Neural crest cell (in vitro differentiated cells): ENCODE results near the gene NUP62. TPM values are rescaled to one million over a fixed set of nuclear protein-coding genes. Genes with fewer than 3 reads are reported as not detected.

Source experiments
- DNase-seq: peaks from one replicate; pipeline ENCODE4 v3.0.0; 2021; ENCODE audit warnings: low read depth, mixed read lengths, low spot score
- H3K27ac Mint-ChIP-seq: one replicate; pipeline ENCODE4 v1.8.0; 2021; ENCODE audit warnings: mild to moderate bottlenecking, mixed read lengths; ENCODE audit not compliant: unreplicated experiment
- H3K27me3 Mint-ChIP-seq: 2 replicates; pipeline ENCODE4 v1.8.0; 2021; ENCODE audit warnings: low read depth, mild to moderate bottlenecking, mixed read lengths
- H3K36me3 Mint-ChIP-seq: 2 replicates; pipeline ENCODE4 v1.8.0; 2021; ENCODE audit warnings: low read depth, mild to moderate bottlenecking, mixed read lengths
- H3K4me1 Mint-ChIP-seq: 2 replicates; pipeline ENCODE4 v1.8.0; 2021; ENCODE audit warnings: mixed read lengths
- H3K4me3 Mint-ChIP-seq: one replicate; pipeline ENCODE4 v1.8.0; 2021; ENCODE audit warnings: mild to moderate bottlenecking, mixed read lengths
- H3K9me3 Mint-ChIP-seq: 2 replicates; pipeline ENCODE4 v1.8.0; 2021; ENCODE audit warnings: mixed read lengths
- total RNA-seq: library from RNA; stranded (reverse); gene quantifications from 2 replicates; pipeline ENCODE4 v1.2.1, GENCODE V29; 2021
- TF ChIP-seq, protein P1 (sequence below): fragments of 200-600 bp; sonication (generic); conservative IDR thresholded peaks from 2 replicates; pipeline ENCODE4 v1.5.0; 2021; ENCODE audit warnings: antibody characterized with exemption, mild to moderate bottlenecking

Gene NUP62
- total RNA-seq, 1 donor from 2014 or later, result 127 TPM

DNA sequence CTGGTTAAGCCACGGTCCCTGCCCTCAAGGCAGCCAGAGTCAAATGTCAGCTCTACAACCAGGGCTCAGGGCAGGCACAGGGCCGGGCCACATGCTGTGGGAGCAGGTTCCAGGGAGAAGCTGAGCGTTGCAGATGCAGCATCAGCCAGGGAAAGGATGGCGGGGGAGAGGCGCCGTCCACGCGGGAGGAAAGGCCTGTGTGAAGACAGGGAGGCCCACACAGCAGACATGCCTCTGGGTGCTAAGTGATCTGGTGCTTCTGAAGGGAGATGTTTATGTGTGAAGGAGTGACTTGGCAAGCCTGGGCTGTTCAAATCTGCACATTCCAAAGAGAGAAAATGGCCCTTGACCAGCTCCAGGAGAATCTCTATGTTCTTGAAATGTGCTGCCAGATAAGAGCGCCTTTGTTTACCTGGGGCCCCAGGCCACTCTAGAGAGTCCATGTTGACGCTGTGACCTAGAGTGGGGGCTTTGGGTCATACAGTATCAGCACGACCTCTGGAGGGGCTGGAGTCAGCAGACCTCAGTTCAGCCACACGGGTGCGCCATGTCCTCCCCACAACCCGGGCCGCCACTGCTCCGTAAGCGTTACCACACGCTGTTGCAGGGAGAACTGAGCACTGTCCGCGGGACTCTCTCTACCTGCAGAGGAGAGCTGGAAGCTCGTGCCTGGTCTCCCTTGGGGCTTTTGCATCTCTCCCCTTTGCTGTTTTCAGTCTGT is 16.2 kb downstream of the NUP62 start:
- no peak for DNase-seq
- TF ChIP-seq, protein P1, sequence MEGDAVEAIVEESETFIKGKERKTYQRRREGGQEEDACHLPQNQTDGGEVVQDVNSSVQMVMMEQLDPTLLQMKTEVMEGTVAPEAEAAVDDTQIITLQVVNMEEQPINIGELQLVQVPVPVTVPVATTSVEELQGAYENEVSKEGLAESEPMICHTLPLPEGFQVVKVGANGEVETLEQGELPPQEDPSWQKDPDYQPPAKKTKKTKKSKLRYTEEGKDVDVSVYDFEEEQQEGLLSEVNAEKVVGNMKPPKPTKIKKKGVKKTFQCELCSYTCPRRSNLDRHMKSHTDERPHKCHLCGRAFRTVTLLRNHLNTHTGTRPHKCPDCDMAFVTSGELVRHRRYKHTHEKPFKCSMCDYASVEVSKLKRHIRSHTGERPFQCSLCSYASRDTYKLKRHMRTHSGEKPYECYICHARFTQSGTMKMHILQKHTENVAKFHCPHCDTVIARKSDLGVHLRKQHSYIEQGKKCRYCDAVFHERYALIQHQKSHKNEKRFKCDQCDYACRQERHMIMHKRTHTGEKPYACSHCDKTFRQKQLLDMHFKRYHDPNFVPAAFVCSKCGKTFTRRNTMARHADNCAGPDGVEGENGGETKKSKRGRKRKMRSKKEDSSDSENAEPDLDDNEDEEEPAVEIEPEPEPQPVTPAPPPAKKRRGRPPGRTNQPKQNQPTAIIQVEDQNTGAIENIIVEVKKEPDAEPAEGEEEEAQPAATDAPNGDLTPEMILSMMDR, result peak; percentile 27
- peaks cover 24% of the 10 kb centered on the region for H3K4me1 Mint-ChIP-seq
- peaks cover 38% of the 10 kb centered on the region for H3K36me3 Mint-ChIP-seq
- H3K27ac Mint-ChIP-seq, result peak overlapping the region; percentile 10
- H3K4me3 Mint-ChIP-seq, result no peak overlapping the region
- no peaks in the 10 kb centered on the region for H3K9me3 Mint-ChIP-seq
- H3K27me3 Mint-ChIP-seq, result peaks cover 4% of the 10 kb centered on the region

DNA sequence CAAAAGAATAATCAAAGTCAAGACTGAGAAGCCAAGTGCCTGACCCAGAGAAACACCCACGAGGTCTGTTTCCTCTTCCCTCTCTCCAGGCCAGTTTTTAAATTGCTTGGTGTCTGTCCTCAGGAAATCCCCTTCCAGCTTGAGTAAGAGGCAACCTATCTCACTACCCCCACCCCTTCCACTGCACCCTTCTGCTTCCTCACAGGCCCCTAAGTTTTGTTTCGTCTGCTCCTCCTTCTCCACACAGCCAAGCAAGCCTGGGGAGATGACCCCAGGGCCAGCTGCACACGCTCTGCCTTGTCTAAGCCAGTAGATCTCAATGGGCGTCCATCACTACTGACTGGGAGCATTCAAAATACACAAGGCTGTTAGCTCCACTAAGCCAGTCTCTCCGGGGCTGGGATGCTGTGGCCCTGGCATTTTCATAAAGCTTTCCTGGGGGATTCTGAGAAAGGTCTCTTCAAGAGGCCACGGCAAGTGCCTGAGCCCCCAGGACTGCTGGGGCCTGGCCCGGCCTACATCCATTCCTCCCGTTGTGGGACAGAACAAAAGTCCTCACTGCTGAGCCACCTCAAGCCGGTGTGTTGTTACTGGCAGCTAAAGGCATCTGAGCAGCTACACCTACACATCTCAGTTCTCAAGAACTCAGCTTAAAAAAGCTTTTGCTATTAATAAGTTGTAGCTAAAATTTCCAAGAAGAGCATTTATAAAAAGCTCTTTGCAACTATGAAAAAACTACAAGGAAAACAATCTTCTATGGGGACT is 17.7 kb downstream of the NUP62 start:
- peaks cover 16% of the 10 kb centered on the region for H3K4me1 Mint-ChIP-seq
- peak overlapping the region; percentile 36 for H3K4me3 Mint-ChIP-seq
- TF ChIP-seq, protein P1, result no peak
- no peak for DNase-seq
- H3K27ac Mint-ChIP-seq, result peak overlapping the region; percentile 60
- H3K9me3 Mint-ChIP-seq, result no peaks in the 10 kb centered on the region
- H3K27me3 Mint-ChIP-seq, result peaks cover 4% of the 10 kb centered on the region
- H3K36me3 Mint-ChIP-seq, result peaks cover 32% of the 10 kb centered on the region

DNA sequence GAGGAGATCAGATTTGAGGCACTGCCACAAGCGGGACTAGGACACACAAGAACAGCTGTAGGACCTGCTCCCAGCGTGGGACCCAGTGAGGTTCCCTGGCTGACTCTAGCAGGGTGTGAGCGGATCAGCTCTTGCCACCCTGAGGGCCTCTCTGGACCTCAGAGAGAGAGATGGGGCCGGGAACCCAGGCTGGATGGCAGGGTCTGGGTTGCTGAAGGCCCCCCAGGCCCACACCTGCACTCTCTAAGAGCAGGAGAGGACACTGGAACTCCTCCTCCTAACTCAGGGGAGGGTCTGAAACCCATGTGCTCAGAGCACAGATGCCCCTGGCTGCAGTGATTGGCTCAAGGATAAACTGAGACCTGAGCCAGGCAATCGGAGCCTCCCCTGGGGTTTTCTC is 19.1 kb downstream of the NUP62 start:
- Mint-ChIP-seq H3K4me3 (no peak overlapping the region), H3K27me3 (peaks cover 4% of the 10 kb centered on the region), H3K4me1 (peaks cover 16% of the 10 kb centered on the region), H3K9me3 (no peaks in the 10 kb centered on the region), H3K27ac (no peak overlapping the region), H3K36me3 (peaks cover 30% of the 10 kb centered on the region)
- DNase-seq, result no peak
- TF ChIP-seq, protein P1, result no peak

- no peak for DNase-seq
- H3K36me3 Mint-ChIP-seq, result peaks cover 23% of the 10 kb centered on the region
- TF ChIP-seq, protein P1, result no peak
Measured at GRCh38 chr19:49908480-49909420, 20.6 kb downstream of the NUP62 start.

DNA sequence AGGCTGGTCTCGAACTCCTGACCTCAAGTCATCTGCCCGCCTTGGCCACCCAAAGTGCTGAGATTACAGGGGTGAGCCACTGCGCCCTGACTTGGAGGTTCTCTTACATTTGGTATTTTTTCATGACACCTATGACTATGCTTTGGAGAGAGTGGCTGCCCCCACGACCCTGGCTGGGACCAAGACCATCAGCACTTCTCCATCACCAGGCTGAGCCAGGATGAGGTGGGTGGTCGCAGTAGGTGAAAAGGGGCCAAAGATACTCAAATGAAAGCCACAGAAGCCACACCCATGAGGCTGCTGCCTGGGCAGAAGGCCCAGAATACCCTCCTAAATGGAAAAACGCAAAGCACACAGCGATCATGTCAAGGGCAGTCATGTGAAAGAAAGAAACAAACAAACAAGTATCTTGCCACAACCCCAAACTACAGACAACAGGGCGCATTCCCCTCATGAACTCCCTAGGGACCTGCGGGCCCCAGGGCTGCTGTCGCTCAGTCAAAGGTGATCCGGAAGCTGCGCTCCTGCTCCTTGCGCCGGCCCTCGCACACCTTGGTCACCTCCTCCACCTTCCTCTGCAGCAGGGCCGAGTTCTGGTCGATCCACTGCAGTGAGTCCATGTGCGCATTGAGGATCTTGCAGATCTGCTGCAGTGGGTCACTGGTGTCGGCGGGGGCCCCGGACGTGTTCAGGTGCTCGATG is 21.4 kb downstream of the NUP62 start:
- TF ChIP-seq, protein P1, result no peak
- Mint-ChIP-seq H3K27me3 (peaks cover 4% of the 10 kb centered on the region), H3K4me3 (peak overlapping the region; percentile 23), H3K36me3 (peaks cover 17% of the 10 kb centered on the region), H3K4me1 (peaks cover 10% of the 10 kb centered on the region), H3K27ac (no peak overlapping the region), H3K9me3 (no peaks in the 10 kb centered on the region)
- DNase-seq, result no peak

More at GRCh38 chr19:49908480-49909420, 20.6 kb downstream of the NUP62 start:
- Mint-ChIP-seq H3K4me3 (no peak overlapping the region), H3K27me3 (peaks cover 4% of the 10 kb centered on the region), H3K4me1 (peaks cover 14% of the 10 kb centered on the region), H3K27ac (no peak overlapping the region), H3K9me3 (no peaks in the 10 kb centered on the region)
